Neuronal stem cell (in vitro differentiated cells): Measurements from ENCODE around the gene NELFE.

Experiments used
- DNase-seq: peaks from one replicate; pipeline ENCODE4 v3.0.0-alpha.2; 2013; ENCODE audit warnings: low spot score
- H2AFZ ChIP-seq: one replicate; pipeline ENCODE4 v1.6.1; 2013; ENCODE audit warnings: mild to moderate bottlenecking, low read length, inconsistent platforms
- H2AK5ac ChIP-seq: 2 replicates; pipeline ENCODE4 v1.6.1; 2013; ENCODE audit warnings: low read depth, mild to moderate bottlenecking, inconsistent platforms, low read length, moderate library complexity, mixed read lengths
- H2BK120ac ChIP-seq: 2 replicates; pipeline ENCODE4 v1.6.1; 2013; ENCODE audit warnings: low read depth, mild to moderate bottlenecking, inconsistent platforms, low read length, moderate library complexity, mixed read lengths
- H2BK12ac ChIP-seq: one replicate; pipeline ENCODE4 v1.6.1; 2013; ENCODE audit warnings: low read length, inconsistent platforms
- H2BK15ac ChIP-seq: 2 replicates; pipeline ENCODE4 v1.6.1; 2013; ENCODE audit warnings: mild to moderate bottlenecking, low read length, inconsistent platforms, mixed read lengths
- H2BK5ac ChIP-seq: one replicate; pipeline ENCODE4 v1.6.1; 2013; ENCODE audit warnings: inconsistent platforms, mild to moderate bottlenecking, low read length, moderate library complexity
- H3K14ac ChIP-seq: one replicate; pipeline ENCODE4 v1.6.1; 2013; ENCODE audit warnings: low read length, inconsistent platforms
- H3K18ac ChIP-seq: 2 replicates; pipeline ENCODE4 v1.6.1; 2013; ENCODE audit warnings: low read length, inconsistent platforms
- H3K23ac ChIP-seq: 2 replicates; pipeline ENCODE4 v1.6.1; 2013; ENCODE audit warnings: low read depth, mild to moderate bottlenecking, mixed read lengths, low read length, inconsistent platforms; ENCODE audit not compliant: poor library complexity
- H3K27ac ChIP-seq: replicated peaks from 3 replicates; pipeline ENCODE4 v1.5.1; 2013; ENCODE audit warnings: low read length, inconsistent platforms
- H3K27me3 ChIP-seq, 3 experiments: 2 replicates each; pipeline ENCODE4 v1.6.1; 2013; ENCODE audit warnings: low read length in 3 of 3, mild to moderate bottlenecking in 2 of 3, inconsistent platforms in 1 of 3, low read depth in 1 of 3, mixed read lengths in 1 of 3, moderate library complexity in 1 of 3; ENCODE audit not compliant: control insufficient read depth in 3 of 3, insufficient read depth in 3 of 3
- H3K36me3 ChIP-seq, 2 donors: replicated peaks in 1 of 2; 2 replicates each; pipeline ENCODE4 v1.6.1; 2013; ENCODE audit warnings: low read length in 2 of 2; ENCODE audit not compliant: control insufficient read depth in 2 of 2, insufficient read depth in 2 of 2
- H3K4ac ChIP-seq: 2 replicates; pipeline ENCODE4 v1.6.1; 2013; ENCODE audit warnings: inconsistent platforms, mild to moderate bottlenecking, low read length, moderate library complexity
- H3K4me1 ChIP-seq, 2 donors: 1 replicate in 1 of 2; 2 replicates in 1 of 2; pipeline ENCODE4 v1.6.1; 2013; ENCODE audit warnings: low read length in 2 of 2, low read depth in 1 of 2; ENCODE audit not compliant: control insufficient read depth in 2 of 2, insufficient read depth in 1 of 2
- H3K4me2 ChIP-seq: one replicate; pipeline ENCODE4 v1.6.1; 2013; ENCODE audit warnings: mild to moderate bottlenecking, low read length, inconsistent platforms; ENCODE audit not compliant: insufficient read depth, poor library complexity, severe bottlenecking
- H3K4me3 ChIP-seq, 2 donors: 2 replicates each; pipeline ENCODE4 v1.5.1; 2013; ENCODE audit warnings: low read length in 2 of 2, mild to moderate bottlenecking in 2 of 2, inconsistent platforms in 1 of 2, moderate library complexity in 1 of 2
- H3K79me1 ChIP-seq: one replicate; pipeline ENCODE4 v1.6.1; 2013; ENCODE audit warnings: low read depth, mild to moderate bottlenecking, inconsistent platforms, low read length, moderate library complexity
- H3K9ac ChIP-seq: one replicate; pipeline ENCODE4 v1.6.1; 2013; ENCODE audit warnings: mild to moderate bottlenecking, low read depth, low read length, inconsistent platforms; ENCODE audit not compliant: poor library complexity
- H3K9me3 ChIP-seq, 2 donors: replicated peaks in 1 of 2; 2 replicates each; pipeline versions ENCODE3 to v1.6.1; 2013; ENCODE audit warnings: low read length in 2 of 2, mild to moderate bottlenecking in 2 of 2, inconsistent platforms in 1 of 2, low read depth in 1 of 2, mixed read lengths in 1 of 2, moderate library complexity in 1 of 2; ENCODE audit not compliant: control insufficient read depth in 2 of 2, insufficient read depth in 1 of 2
- H4K8ac ChIP-seq: one replicate; pipeline ENCODE4 v1.6.1; 2013; ENCODE audit warnings: low read depth, mild to moderate bottlenecking, inconsistent platforms, low read length, moderate library complexity
- H4K91ac ChIP-seq: one replicate; pipeline ENCODE4 v1.6.1; 2013; ENCODE audit warnings: low read length, low read depth, mild to moderate bottlenecking, inconsistent platforms; ENCODE audit not compliant: poor library complexity
- WGBS, 2 donors: extraction: QIAGEN DNeasy Blood & Tissue Kit; methylation state at CpG; one replicate each; pipeline ENCODE4 v1.1.7; 2013; ENCODE audit warnings: missing lambda C conversion rate in 2 of 2, mixed read lengths in 1 of 2; ENCODE audit not compliant: insufficient read length in 2 of 2, insufficient replicate concordance in 1 of 2; ENCODE audit errors: extremely low coverage in 2 of 2; 5-methylcytosine and 5-hydroxymethylcytosine counted together

Gene NELFE

GRCh38 chr6:31969712-31970603 lies 11.2 kb upstream of the NELFE start:
- H3K36me3 ChIP-seq = peaks cover 41 to 72% of the 10 kb centered on the region in 2 donors

GRCh38 chr6:31968791-31969711 lies 10.3 kb upstream of the NELFE start:
- Histone ChIP-seq H3K27ac (no peak overlapping the region), H2AFZ (no peak overlapping the region), H2BK5ac (no peak overlapping the region), H3K4me2 (no peak overlapping the region), H4K8ac (no peak overlapping the region), H3K27me3 (no peaks in the 10 kb centered on the region), H3K23ac (peak overlapping the region; percentile 34), H3K4me3 (no peak overlapping the region), H2BK120ac (no peak overlapping the region), H3K79me1 (peaks cover 7% of the 10 kb centered on the region), H3K9ac (no peak overlapping the region), H2BK15ac (no peak overlapping the region), H3K18ac (no peak overlapping the region), H3K4ac (no peak overlapping the region), H3K14ac (no peak overlapping the region), H3K36me3 (peaks cover 42 to 71% of the 10 kb centered on the region in 2 donors), H3K4me1 (peaks cover 11 to 13% of the 10 kb centered on the region in 2 donors), H3K9me3 (no peaks in the 10 kb centered on the region), H2AK5ac (no peak overlapping the region), H2BK12ac (no peak overlapping the region), H4K91ac (no peak overlapping the region)
- no peak for DNase-seq
- no CpG with 5 or more reads among the region's 23 CpGs for WGBS, 2 donors

More at GRCh38 chr6:31969712-31970603, 11.2 kb upstream of the NELFE start:
- Histone ChIP-seq H3K79me1 (peaks cover 7% of the 10 kb centered on the region), H3K9me3 (no peaks in the 10 kb centered on the region), H2BK120ac (no peak overlapping the region), H2BK5ac (no peak overlapping the region), H3K9ac (no peak overlapping the region), H2BK15ac (no peak overlapping the region), H4K91ac (no peak overlapping the region), H4K8ac (no peak overlapping the region), H3K4ac (no peak overlapping the region), H3K14ac (no peak overlapping the region), H3K23ac (no peak overlapping the region), H2BK12ac (peak overlapping the region; percentile 50), H3K18ac (no peak overlapping the region), H2AK5ac (no peak overlapping the region), H3K4me1 (peaks cover 11 to 13% of the 10 kb centered on the region in 2 donors), H3K4me3 (peak overlapping the region in 1 of 2 donors; percentile 78), H3K27me3 (no peaks in the 10 kb centered on the region), H3K27ac (no peak overlapping the region), H3K4me2 (no peak overlapping the region), H2AFZ (no peak overlapping the region)
- no CpG with 5 or more reads among the region's 17 CpGs for WGBS, 2 donors
- no peak for DNase-seq

DNA sequence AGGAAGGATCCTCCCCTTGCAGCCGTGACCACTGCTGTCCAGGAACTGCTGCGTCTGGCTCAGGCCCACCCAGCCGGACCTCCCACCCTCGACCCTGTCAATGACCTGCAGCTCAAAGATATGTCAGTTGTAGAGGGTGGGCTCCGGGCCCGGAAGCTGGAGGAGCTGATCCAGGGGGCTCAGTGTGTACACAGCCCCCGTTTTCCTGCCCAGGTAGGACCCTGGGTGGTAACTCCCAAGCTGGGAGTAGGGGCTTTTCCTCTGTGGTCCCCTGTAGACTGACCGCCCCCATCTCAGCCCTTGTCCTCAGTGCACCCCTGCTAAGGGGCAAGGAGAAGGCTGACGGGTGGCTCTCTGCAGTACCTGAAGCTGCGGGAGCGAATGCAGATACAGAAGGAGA lies 9.6 kb upstream of the NELFE start:
- no peak for DNase-seq
- Histone ChIP-seq H3K18ac (no peak overlapping the region), H3K23ac (no peak overlapping the region), H4K8ac (no peak overlapping the region), H2BK120ac (no peak overlapping the region), H3K4me2 (no peak overlapping the region), H4K91ac (no peak overlapping the region), H3K4ac (no peak overlapping the region), H3K27ac (no peak overlapping the region), H3K27me3 (no peaks in the 10 kb centered on the region), H2BK15ac (no peak overlapping the region), H3K79me1 (peaks cover 7% of the 10 kb centered on the region), H2BK5ac (no peak overlapping the region), H3K4me3 (no peak overlapping the region), H2BK12ac (no peak overlapping the region), H2AFZ (no peak overlapping the region), H3K36me3 (peaks cover 48 to 74% of the 10 kb centered on the region in 2 donors), H3K14ac (no peak overlapping the region), H3K4me1 (peaks cover 11 to 13% of the 10 kb centered on the region in 2 donors), H2AK5ac (no peak overlapping the region), H3K9ac (no peak overlapping the region), H3K9me3 (no peaks in the 10 kb centered on the region)
- WGBS, 2 donors = no CpG with 5 or more reads among the region's 11 CpGs

DNA sequence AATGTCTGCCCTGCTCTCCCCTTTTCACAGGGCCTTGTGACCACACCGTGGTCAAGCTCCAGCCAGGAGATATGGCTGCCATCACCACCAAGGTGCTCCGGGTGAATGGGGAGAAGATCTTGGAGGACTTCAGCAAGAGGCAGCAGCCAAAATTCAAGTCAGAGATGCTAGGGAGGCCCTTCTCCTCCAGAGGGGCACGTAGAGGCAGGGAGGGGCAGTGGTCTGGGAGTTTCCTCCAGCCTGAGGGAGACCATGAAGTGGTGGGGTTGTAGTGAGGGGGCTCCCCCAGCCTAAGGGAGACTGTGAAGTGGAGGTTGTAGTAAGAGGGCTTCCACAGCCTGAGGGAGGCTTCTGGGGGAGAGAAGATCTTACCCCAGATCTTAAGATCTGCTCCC lies 9.2 kb upstream of the NELFE start:
- Histone ChIP-seq H4K91ac (no peak overlapping the region), H3K18ac (no peak overlapping the region), H3K9me3 (no peaks in the 10 kb centered on the region), H3K79me1 (peaks cover 5% of the 10 kb centered on the region), H3K27ac (no peak overlapping the region), H3K36me3 (peaks cover 50 to 78% of the 10 kb centered on the region in 2 donors), H3K4me2 (no peak overlapping the region), H3K14ac (no peak overlapping the region), H3K4ac (no peak overlapping the region), H2AK5ac (no peak overlapping the region), H2BK15ac (no peak overlapping the region), H2BK12ac (no peak overlapping the region), H3K9ac (no peak overlapping the region), H3K23ac (peak overlapping the region; percentile 36), H4K8ac (no peak overlapping the region), H3K4me3 (peak overlapping the region in 1 of 2 donors; percentile 44), H3K4me1 (peaks cover 9 to 10% of the 10 kb centered on the region in 2 donors), H3K27me3 (no peaks in the 10 kb centered on the region), H2AFZ (no peak overlapping the region), H2BK120ac (no peak overlapping the region), H2BK5ac (no peak overlapping the region)
- DNase-seq = no peak
- no CpG with 5 or more reads among the region's 3 CpGs for WGBS, 2 donors
